Spleen (tissue), 3 donors: ENCODE measurements around the gene APBB1IP.

Experiments used
- POLR2A ChIP-seq, 3 donors: fragments of 450-650 bp; IDR thresholded peaks; one replicate each; pipeline ENCODE4 v1.5.1; 2017; ENCODE audit warnings: antibody characterized with exemption in 3 of 3, mild to moderate bottlenecking in 1 of 3
- POLR2AphosphoS5 ChIP-seq, 3 donors: sonication (generic); formaldehyde crosslinking; IDR thresholded peaks; one replicate each; pipeline ENCODE4 v1.5.1; 2017; ENCODE audit warnings: antibody characterized with exemption in 3 of 3

DNA sequence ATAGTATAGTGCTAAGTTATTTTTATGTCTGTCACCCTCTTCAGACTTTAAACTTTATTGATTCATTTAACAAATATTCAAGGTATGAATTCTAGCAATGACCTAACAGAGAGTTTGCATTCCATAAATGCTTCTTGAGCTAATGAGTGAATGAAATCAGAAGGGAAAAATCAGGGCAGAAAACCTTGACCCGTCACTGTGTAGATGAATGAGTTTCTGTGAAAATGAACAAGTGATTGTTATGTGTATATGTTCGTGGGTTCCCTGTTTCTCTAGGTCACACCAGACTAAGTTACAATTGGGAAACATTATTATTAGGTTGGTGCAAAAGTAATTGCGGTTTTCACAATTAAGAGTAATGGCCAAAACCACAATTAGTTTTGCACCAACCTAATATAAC, 30.1 kb downstream of the APBB1IP start:
- TF ChIP-seq POLR2A (IDR thresholded peaks at IDR 0.05): no peak
- no peak for TF ChIP-seq POLR2AphosphoS5 (IDR thresholded peaks at IDR 0.05)
